ENCODE measurements around the gene WWOX. TPM values are rescaled to one million over a fixed set of nuclear protein-coding genes. Genes with fewer than 3 reads are reported as not detected.

Gene WWOX
- total and polyA plus RNA-seq, 2 of the 13 experiments (the other 11 are each of a cell fraction or from before 2014, with no cell fraction given): 9.1 to 37.4 TPM

DNA sequence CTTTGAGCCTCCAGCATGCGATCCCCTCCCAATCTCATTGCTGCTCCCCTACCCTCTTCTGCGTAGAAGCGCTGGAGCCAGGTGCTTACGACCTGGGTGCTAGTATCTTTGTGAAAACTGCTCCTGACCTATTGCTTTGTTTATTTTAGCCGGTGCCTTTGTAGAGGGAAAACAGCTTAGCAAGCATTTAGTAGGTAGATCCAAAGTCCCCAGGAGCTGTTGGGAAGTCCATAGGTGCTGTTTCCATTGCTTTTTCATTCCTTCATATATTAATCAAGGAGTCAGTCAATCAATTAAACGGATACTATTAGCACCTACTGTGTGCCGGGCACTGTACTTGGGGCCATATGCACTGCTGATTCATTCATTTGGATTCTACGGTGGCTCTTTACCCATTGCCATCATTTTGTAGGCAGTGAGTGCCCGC lies 497.6 kb downstream of the WWOX start:
- no peaks in the 10 kb centered on the region for H3K27me3 ChIP-seq (ENCODE audit: control insufficient read depth in 1 of 2, insufficient read depth in 2 of 2, low read length in 2 of 2)
- H2AFZ ChIP-seq (ENCODE audit: low read length): no peak overlapping the region
- no peaks in the 10 kb centered on the region for H3K36me3 ChIP-seq (replicated peaks in 1 of 2; ENCODE audit: control insufficient read depth in 1 of 2, insufficient read depth in 2 of 2, low read length in 2 of 2)
- ChIA-PET POLR2A (interaction anchor here (1.0 kb wide), 1 partner anchor 9 kb away, joined by 3 read pairs; no protein-coding TSS in a partner anchor), CTCF (ENCODE audit: low intra/inter-chr PET ratio, low total read pairs) (no interaction called here)
- peaks cover 66% of the 10 kb centered on the region for H3K4me1 ChIP-seq (ENCODE audit: insufficient read depth, low read length)
- DNase-seq (ENCODE audit: low spot score) (peak; percentile 93), ATAC-seq (peak; percentile 94), FAIRE-seq (peak; percentile 95)
- intact Hi-C loops (cut with micrococcal nuclease; ENCODE audit: unreplicated experiment) (no loop called here), in situ Hi-C loops (cut with HindIII; ENCODE audit: extremely low pct_ligation_motif_present, low pct_unique_long_range_greater_than_20kb) (no loop called here)
- no peaks in the 10 kb centered on the region for H4K20me1 ChIP-seq (ENCODE audit: insufficient read depth, low read length)
- no TSS peak for BruUV-seq (replicated peaks)
- peak overlapping the region; percentile 11; the same call in 1 of the 2 replicates for H3K9ac ChIP-seq (ENCODE audit: insufficient read depth, low read depth, low read length)
- peak overlapping the region; percentile 10 to 50 (median 15); a peak in 3 of 6 replicates for H3K4me3 ChIP-seq (replicated peaks in 1 of 3; ENCODE audit: insufficient read depth in 1 of 3, low read depth in 2 of 3, low read length in 3 of 3)
- peak overlapping the region; percentile 93 for H3K4me2 ChIP-seq (ENCODE audit: low read depth, low read length)
- no peaks in the 10 kb centered on the region for H3K79me2 ChIP-seq (ENCODE audit: insufficient read depth, low read length)
- WGBS (ENCODE audit: low lambda C conversion rate): 17% methylated on average over 9 of the region's 9 CpGs
- H3K9me3 ChIP-seq (ENCODE audit: low read length): no peaks in the 10 kb centered on the region
- H3K27ac ChIP-seq (ENCODE audit: extremely low read length, insufficient read depth, low read length): peak overlapping the region; percentile 75
- TF ChIP-seq, protein P1, sequence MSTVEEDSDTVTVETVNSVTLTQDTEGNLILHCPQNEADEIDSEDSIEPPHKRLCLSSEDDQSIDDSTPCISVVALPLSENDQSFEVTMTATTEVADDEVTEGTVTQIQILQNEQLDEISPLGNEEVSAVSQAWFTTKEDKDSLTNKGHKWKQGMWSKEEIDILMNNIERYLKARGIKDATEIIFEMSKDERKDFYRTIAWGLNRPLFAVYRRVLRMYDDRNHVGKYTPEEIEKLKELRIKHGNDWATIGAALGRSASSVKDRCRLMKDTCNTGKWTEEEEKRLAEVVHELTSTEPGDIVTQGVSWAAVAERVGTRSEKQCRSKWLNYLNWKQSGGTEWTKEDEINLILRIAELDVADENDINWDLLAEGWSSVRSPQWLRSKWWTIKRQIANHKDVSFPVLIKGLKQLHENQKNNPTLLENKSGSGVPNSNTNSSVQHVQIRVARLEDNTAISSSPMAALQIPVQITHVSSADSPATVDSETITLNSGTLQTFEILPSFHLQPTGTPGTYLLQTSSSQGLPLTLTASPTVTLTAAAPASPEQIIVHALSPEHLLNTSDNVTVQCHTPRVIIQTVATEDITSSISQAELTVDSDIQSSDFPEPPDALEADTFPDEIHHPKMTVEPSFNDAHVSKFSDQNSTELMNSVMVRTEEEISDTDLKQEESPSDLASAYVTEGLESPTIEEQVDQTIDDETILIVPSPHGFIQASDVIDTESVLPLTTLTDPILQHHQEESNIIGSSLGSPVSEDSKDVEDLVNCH (CRISPR knock-in tag; IDR thresholded peaks at IDR 0.05): no peak
- TF ChIP-seq SMAD3 (CRISPR knock-in tag; IDR thresholded peaks at IDR 0.05) (peak; percentile 33; the same call in 1 of the 2 replicates), NFKB2 (CRISPR knock-in tag; IDR thresholded peaks at IDR 0.05; ENCODE audit: borderline replicate concordance) (no peak), GZF1 (CRISPR knock-in tag; IDR thresholded peaks at IDR 0.05) (no peak; the same call in 1 of the 2 replicates), ZNF546 (CRISPR knock-in tag; conservative IDR thresholded peaks at IDR 0.05) (no peak), FOXK2 (IDR thresholded peaks at IDR 0.05) (peak; percentile 29; the same call in 1 of the 2 replicates), BHLHE40 (IDR thresholded peaks at IDR 0.05; ENCODE audit: low read length) (no peak), ZSCAN21 (CRISPR knock-in tag; IDR thresholded peaks at IDR 0.05; ENCODE audit: borderline replicate concordance) (peak; percentile 68), ZFP37 (CRISPR knock-in tag; IDR thresholded peaks at IDR 0.05; ENCODE audit: borderline replicate concordance) (no peak), TBX3 (IDR thresholded peaks at IDR 0.05; ENCODE audit: borderline replicate concordance) (peak; percentile 68; the same call in 1 of the 2 replicates), ISX (CRISPR knock-in tag; conservative IDR thresholded peaks at IDR 0.05) (no peak), RXRB (CRISPR knock-in tag; IDR thresholded peaks at IDR 0.05; ENCODE audit: borderline replicate concordance) (peak; percentile 84), FOXK1 (CRISPR knock-in tag; IDR thresholded peaks at IDR 0.05; ENCODE audit: borderline replicate concordance, low read depth) (peak; percentile 67; the same call in 1 of the 2 replicates)
- TF ChIP-seq, protein P2, sequence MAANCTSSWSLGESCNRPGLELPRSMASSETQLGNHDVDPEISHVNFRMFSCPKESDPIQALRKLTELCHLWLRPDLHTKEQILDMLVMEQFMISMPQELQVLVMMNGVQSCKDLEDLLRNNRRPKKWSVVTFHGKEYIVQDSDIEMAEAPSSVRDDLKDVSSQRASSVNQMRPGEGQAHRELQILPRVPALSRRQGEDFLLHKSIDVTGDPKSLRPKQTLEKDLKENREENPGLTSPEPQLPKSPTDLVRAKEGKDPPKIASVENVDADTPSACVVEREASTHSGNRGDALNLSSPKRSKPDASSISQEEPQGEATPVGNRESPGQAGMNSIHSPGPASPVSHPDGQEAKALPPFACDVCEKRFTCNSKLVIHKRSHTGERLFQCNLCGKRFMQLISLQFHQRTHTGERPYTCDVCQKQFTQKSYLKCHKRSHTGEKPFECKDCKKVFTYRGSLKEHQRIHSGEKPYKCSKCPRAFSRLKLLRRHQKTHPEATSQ (CRISPR knock-in tag; IDR thresholded peaks at IDR 0.05; ENCODE audit: borderline replicate concordance): peak; percentile 78; the same call in 1 of the 2 replicates
- TF ChIP-seq, protein P3, sequence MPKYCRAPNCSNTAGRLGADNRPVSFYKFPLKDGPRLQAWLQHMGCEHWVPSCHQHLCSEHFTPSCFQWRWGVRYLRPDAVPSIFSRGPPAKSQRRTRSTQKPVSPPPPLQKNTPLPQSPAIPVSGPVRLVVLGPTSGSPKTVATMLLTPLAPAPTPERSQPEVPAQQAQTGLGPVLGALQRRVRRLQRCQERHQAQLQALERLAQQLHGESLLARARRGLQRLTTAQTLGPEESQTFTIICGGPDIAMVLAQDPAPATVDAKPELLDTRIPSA (CRISPR knock-in tag; IDR thresholded peaks at IDR 0.05; ENCODE audit: borderline replicate concordance): no peak
- TF ChIP-seq, protein P4, sequence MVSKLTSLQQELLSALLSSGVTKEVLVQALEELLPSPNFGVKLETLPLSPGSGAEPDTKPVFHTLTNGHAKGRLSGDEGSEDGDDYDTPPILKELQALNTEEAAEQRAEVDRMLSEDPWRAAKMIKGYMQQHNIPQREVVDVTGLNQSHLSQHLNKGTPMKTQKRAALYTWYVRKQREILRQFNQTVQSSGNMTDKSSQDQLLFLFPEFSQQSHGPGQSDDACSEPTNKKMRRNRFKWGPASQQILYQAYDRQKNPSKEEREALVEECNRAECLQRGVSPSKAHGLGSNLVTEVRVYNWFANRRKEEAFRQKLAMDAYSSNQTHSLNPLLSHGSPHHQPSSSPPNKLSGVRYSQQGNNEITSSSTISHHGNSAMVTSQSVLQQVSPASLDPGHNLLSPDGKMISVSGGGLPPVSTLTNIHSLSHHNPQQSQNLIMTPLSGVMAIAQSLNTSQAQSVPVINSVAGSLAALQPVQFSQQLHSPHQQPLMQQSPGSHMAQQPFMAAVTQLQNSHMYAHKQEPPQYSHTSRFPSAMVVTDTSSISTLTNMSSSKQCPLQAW (CRISPR knock-in tag; IDR thresholded peaks at IDR 0.05): peak; percentile 51; the same call in 1 of the 2 replicates
- TF ChIP-seq, protein P5, sequence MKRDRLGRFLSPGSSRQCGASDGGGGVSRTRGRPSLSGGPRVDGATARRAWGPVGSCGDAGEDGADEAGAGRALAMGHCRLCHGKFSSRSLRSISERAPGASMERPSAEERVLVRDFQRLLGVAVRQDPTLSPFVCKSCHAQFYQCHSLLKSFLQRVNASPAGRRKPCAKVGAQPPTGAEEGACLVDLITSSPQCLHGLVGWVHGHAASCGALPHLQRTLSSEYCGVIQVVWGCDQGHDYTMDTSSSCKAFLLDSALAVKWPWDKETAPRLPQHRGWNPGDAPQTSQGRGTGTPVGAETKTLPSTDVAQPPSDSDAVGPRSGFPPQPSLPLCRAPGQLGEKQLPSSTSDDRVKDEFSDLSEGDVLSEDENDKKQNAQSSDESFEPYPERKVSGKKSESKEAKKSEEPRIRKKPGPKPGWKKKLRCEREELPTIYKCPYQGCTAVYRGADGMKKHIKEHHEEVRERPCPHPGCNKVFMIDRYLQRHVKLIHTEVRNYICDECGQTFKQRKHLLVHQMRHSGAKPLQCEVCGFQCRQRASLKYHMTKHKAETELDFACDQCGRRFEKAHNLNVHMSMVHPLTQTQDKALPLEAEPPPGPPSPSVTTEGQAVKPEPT (CRISPR knock-in tag; IDR thresholded peaks at IDR 0.05; ENCODE audit: low read depth): no peak
